ENCODE data around the gene SMARCA4.
A peak's percentile ranks its signal among the peaks of the same experiment; 100 is the strongest.

The SMARCA4 gene

GRCh38 chr19:11010041-11010440 lies 49.2 kb downstream of the SMARCA4 start:
- no peak for DNase-seq (ENCODE audit: low read depth)

GRCh38 chr19:11012507-11012906 lies 51.7 kb downstream of the SMARCA4 start:
- DNase-seq (ENCODE audit: low read depth), result no peak

GRCh38 chr19:11013771-11014170 lies 52.9 kb downstream of the SMARCA4 start:
- no peak for DNase-seq (ENCODE audit: low read depth)

- DNase-seq (ENCODE audit: low read depth), result no peak
Measured at GRCh38 chr19:11014403-11014911, 53.6 kb downstream of the SMARCA4 start.

GRCh38 chr19:11016631-11017030 lies 55.8 kb downstream of the SMARCA4 start:
- no peak for DNase-seq (ENCODE audit: low read depth)

GRCh38 chr19:11017275-11018035 lies 56.6 kb downstream of the SMARCA4 start:
- no peak for DNase-seq (ENCODE audit: low read depth)

GRCh38 chr19:11018179-11018578 lies 57.3 kb downstream of the SMARCA4 start:
- DNase-seq (ENCODE audit: low read depth), result no peak

GRCh38 chr19:11018763-11019162 lies 57.9 kb downstream of the SMARCA4 start:
- DNase-seq (ENCODE audit: low read depth), result no peak

- no peak for DNase-seq (ENCODE audit: low read depth)
Measured at GRCh38 chr19:11019262-11019661, 58.4 kb downstream of the SMARCA4 start.

GRCh38 chr19:11019824-11020223 lies 59.0 kb downstream of the SMARCA4 start:
- no peak for DNase-seq (ENCODE audit: low read depth)

- DNase-seq (ENCODE audit: low read depth), result no peak
Measured at GRCh38 chr19:11020423-11020822, 59.6 kb downstream of the SMARCA4 start.

- DNase-seq (ENCODE audit: low read depth), result no peak
Measured at GRCh38 chr19:11020982-11021759, 60.3 kb downstream of the SMARCA4 start.

- DNase-seq (ENCODE audit: low read depth), result no peak
Measured at GRCh38 chr19:11021760-11022144, 60.9 kb downstream of the SMARCA4 start.

GRCh38 chr19:11023016-11023415 lies 62.2 kb downstream of the SMARCA4 start:
- no peak for DNase-seq (ENCODE audit: low read depth)

- DNase-seq (ENCODE audit: low read depth), result no peak
Measured at GRCh38 chr19:11023710-11024109, 62.9 kb downstream of the SMARCA4 start.

GRCh38 chr19:11024259-11024658 lies 63.4 kb downstream of the SMARCA4 start:
- DNase-seq (ENCODE audit: low read depth), result peak; percentile 16

- no peak for DNase-seq (ENCODE audit: low read depth)
Measured at GRCh38 chr19:11025006-11025405, 64.2 kb downstream of the SMARCA4 start.

GRCh38 chr19:11025445-11025844 lies 64.6 kb downstream of the SMARCA4 start:
- no peak for DNase-seq (ENCODE audit: low read depth)

- DNase-seq (ENCODE audit: low read depth), result no peak
Measured at GRCh38 chr19:11025997-11026396, 65.2 kb downstream of the SMARCA4 start.

- no peak for DNase-seq (ENCODE audit: low read depth)
Measured at GRCh38 chr19:11027381-11027780, 66.6 kb downstream of the SMARCA4 start.

GRCh38 chr19:11028146-11028545 lies 67.3 kb downstream of the SMARCA4 start:
- no peak for DNase-seq (ENCODE audit: low read depth)

- no peak for DNase-seq (ENCODE audit: low read depth)
Measured at GRCh38 chr19:11031421-11032070, 70.7 kb downstream of the SMARCA4 start.

- no peak for DNase-seq (ENCODE audit: low read depth)
Measured at GRCh38 chr19:11033251-11033650, 72.4 kb downstream of the SMARCA4 start.
